ENCODE results near the gene SETD2. TPM values are rescaled to one million over a fixed set of nuclear protein-coding genes. Genes with fewer than 3 reads are reported as not detected.

Gene SETD2
- total RNA-seq, 1 donor = 45.3 TPM

DNA sequence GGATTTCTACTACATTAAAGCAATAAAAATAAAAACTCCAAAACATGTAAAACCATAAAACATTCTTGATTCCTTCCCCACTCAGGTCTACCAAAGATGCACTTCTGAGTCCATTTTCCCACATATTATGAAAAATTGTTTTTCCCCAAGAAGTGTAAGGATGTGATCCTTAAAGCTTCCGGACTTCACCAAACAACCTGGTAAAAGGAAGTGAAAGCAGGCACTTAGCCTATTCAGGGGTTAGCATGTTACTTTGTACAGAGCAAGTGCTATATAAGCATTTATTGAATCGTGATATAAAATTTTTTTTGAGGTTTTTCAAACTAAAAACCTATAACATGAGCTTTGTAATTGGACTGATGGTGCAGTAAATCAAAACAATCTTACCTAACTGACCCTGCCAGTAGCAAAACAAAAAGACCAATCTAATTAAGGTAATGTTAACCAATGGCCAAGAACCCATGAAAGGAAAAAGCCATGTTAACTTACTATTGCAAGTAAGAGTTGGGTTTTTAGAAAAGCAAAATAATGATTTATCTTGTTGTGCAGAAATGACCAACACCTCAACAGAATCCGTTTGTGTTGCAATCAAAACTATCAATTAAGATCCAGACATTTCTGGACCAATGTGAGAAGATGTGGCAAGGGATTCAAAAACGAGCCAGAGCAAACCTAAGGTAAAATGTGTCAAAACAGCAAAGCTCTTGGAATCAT is 1.8 kb downstream of the SETD2 start:
- peak; percentile 16 for DNase-seq (ENCODE audit: low read depth)
- H3K4me3 ChIP-seq (ENCODE audit: low read depth, low read length) = peak overlapping the region; percentile 91
- TF ChIP-seq, protein P1, sequence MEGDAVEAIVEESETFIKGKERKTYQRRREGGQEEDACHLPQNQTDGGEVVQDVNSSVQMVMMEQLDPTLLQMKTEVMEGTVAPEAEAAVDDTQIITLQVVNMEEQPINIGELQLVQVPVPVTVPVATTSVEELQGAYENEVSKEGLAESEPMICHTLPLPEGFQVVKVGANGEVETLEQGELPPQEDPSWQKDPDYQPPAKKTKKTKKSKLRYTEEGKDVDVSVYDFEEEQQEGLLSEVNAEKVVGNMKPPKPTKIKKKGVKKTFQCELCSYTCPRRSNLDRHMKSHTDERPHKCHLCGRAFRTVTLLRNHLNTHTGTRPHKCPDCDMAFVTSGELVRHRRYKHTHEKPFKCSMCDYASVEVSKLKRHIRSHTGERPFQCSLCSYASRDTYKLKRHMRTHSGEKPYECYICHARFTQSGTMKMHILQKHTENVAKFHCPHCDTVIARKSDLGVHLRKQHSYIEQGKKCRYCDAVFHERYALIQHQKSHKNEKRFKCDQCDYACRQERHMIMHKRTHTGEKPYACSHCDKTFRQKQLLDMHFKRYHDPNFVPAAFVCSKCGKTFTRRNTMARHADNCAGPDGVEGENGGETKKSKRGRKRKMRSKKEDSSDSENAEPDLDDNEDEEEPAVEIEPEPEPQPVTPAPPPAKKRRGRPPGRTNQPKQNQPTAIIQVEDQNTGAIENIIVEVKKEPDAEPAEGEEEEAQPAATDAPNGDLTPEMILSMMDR (IDR thresholded peaks at IDR 0.05; ENCODE audit: insufficient read depth, low read depth, low read length) = no peak

DNA sequence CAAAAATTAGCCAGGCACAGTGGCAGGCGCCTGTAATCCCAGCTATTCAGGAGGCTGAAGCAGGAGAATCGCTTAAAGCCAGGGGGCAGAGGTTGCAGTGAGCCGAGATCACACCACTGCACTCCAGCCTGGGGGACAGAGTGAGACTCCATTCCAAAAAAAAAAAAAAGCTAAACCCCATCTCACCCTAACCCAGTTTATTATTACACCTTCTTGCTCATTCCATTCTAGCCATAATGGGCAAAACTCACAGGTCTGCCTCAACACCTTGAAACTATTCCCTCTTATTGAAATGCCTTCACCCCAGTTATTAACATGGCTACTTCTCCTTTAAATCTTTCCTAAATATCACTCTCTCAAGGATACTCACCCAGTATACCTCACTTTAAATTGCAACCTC is 4.1 kb downstream of the SETD2 start:
- DNase-seq (ENCODE audit: low read depth) = no peak
- TF ChIP-seq, protein P1 (IDR thresholded peaks at IDR 0.05; ENCODE audit: insufficient read depth, low read depth, low read length) = no peak
- H3K4me3 ChIP-seq (ENCODE audit: low read depth, low read length) = no peak overlapping the region

DNA sequence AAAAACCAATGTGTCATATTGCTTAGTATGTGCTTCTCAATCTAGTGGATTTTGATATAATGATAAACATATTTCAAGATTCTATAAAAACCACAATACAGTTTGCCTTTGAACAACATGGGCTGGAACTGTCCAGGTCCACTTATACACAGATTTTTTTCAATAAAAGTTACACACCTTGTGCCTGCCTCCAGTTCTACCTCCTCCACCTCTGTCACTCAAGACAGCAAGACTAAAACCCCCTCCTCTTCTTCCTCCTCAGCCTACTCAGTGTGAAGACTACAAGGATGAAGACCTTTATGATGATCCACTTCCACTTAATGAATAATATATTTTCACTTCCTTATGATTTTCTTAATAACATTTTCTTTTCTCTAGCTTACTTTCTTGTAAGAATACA is 5.7 kb downstream of the SETD2 start:
- no peak overlapping the region for H3K4me3 ChIP-seq (ENCODE audit: low read depth, low read length)
- TF ChIP-seq, protein P1 (IDR thresholded peaks at IDR 0.05; ENCODE audit: insufficient read depth, low read depth, low read length) = no peak
- DNase-seq (ENCODE audit: low read depth) = no peak

DNA sequence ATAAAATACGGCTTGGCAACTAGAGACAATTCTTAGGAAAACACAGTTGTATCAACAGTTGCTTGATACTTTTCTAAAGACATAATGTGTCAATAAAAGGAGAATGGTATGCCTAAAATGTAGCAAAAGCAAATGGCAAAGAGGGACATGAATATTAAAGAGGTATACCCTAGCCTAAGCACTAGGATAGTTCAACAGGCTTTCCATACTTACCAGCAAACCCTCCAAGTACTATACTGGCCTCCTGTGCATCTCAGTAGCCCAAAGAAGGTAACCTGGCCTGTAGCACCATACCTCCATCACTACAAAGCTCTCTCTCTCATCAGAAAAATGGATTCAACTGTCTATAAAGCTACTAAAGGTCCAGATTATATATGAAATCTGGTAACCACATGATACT is 7.5 kb downstream of the SETD2 start:
- no peak overlapping the region for H3K4me3 ChIP-seq (ENCODE audit: low read depth, low read length)
- TF ChIP-seq, protein P1 (IDR thresholded peaks at IDR 0.05; ENCODE audit: insufficient read depth, low read depth, low read length) = no peak
- no peak for DNase-seq (ENCODE audit: low read depth)

DNA sequence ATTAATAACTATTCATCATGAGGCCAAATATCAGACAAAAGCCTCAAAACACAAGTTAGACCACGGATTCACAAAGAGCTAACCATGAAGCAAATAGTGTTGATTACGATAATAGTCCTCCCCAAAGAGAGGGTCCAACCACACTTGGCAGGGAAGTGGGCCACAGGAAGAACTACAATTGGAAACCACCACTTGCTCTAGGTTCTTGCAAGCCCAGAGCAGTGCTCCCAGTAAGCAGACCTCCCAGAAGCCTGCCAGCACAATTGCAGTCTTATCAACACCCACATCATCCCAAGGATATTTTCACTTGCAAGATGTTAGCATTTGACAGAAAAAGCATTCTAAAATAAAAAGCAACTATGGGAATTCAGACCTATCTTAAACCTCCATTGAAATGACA is 11.3 kb downstream of the SETD2 start:
- peak; percentile 12 for DNase-seq (ENCODE audit: low read depth)
- TF ChIP-seq, protein P1 (IDR thresholded peaks at IDR 0.05; ENCODE audit: insufficient read depth, low read depth, low read length) = no peak
- no peak overlapping the region for H3K4me3 ChIP-seq (ENCODE audit: low read depth, low read length)

DNA sequence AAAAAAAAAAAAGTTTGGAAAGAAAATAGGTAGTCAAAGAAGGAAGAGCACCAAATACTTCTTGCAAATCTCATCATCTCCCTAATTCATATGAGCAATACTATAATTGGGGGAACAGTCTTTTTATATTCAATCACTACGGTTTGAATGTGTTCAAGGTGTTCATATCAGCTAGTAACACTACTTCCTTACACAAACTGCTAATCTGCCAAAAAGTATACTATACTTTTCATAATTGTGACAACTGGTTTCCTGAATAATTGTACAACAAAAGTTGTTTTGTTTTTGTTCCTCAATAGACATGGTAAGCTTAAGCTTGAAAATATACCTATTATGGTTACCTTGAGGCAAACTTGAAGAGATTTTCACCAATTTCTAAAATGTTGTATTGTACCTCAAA is 12.1 kb downstream of the SETD2 start:
- TF ChIP-seq, protein P1 (IDR thresholded peaks at IDR 0.05; ENCODE audit: insufficient read depth, low read depth, low read length) = no peak
- DNase-seq (ENCODE audit: low read depth) = no peak
- H3K4me3 ChIP-seq (ENCODE audit: low read depth, low read length) = no peak overlapping the region
